Esophagus squamous epithelium (tissue), 4 donors: ENCODE results near the gene ROMO1.

Source experiments
- CTCF ChIP-seq, 6 experiments: fragments of 450-650 bp in 4 of 6; fragments of 200-600 bp in 2 of 6; sonication (generic) in 2 of 6; IDR thresholded peaks; one replicate each; pipeline ENCODE4 v1.5.1; 2016 to 2019; ENCODE audit warnings: antibody characterized with exemption in 6 of 6, mild to moderate bottlenecking in 4 of 6, moderate library complexity in 4 of 6
- POLR2A ChIP-seq, 4 donors: fragments of 450-650 bp; IDR thresholded peaks; one replicate each; pipeline ENCODE4 v1.6.1; 2017; ENCODE audit warnings: antibody characterized with exemption in 4 of 4, mild to moderate bottlenecking in 4 of 4, moderate library complexity in 3 of 4

GRCh38 chr20:35743693-35744491 is 44.7 kb downstream of the ROMO1 start:
- TF ChIP-seq CTCF (IDR thresholded peaks at IDR 0.05) (no peak), POLR2A (IDR thresholded peaks at IDR 0.05) (no peak)
